HEK293 (cell line): ENCODE results near the gene SLC25A26.

Experiments
- CTCF ChIA-PET: fragments of 350-600 bp; formaldehyde crosslinking; extraction: SDS; loops from one replicate; lab custom pipeline; 2021; ENCODE audit warnings: antibody characterized with exemption; lab: Yijun Ruan, JAX
- POLR2A ChIA-PET: fragments of 300-600 bp; formaldehyde crosslinking; extraction: SDS; loops from one replicate; lab custom pipeline; 2020; ENCODE audit warnings: antibody characterized with exemption, inconsistent platforms; lab: Yijun Ruan, JAX
- H3K27ac ChIP-seq: fragments of 200-500 bp; sonication (Bioruptor generic); 2 replicates; pipeline ENCODE4 v1.5.1; 2014; ENCODE audit warnings: low read depth, low read length, control low read depth, inconsistent platforms; ENCODE audit errors: extremely low read depth
- H3K36me3 ChIP-seq, 2 experiments: fragments of 200-500 bp in 1 of 2; sonication (Bioruptor generic) in 1 of 2; 1 replicate in 1 of 2; 2 replicates in 1 of 2; pipeline ENCODE4 v1.5.1; 2014 to 2017; ENCODE audit warnings: inconsistent platforms in 2 of 2, low read length in 2 of 2; ENCODE audit not compliant: control insufficient read depth in 2 of 2, insufficient read depth in 1 of 2
- H3K4me1 ChIP-seq: fragments of 200-500 bp; sonication (Bioruptor generic); 2 replicates; pipeline ENCODE4 v1.5.1; 2014; ENCODE audit warnings: mild to moderate bottlenecking, low read length, inconsistent platforms; ENCODE audit not compliant: control insufficient read depth, insufficient read depth
- H3K4me3 ChIP-seq: 2 replicates; pipeline ENCODE4 v1.5.1; 2011; ENCODE audit warnings: low read depth, mild to moderate bottlenecking, control low read depth, low read length, moderate library complexity
- H3K9me3 ChIP-seq: fragments of 200-500 bp; sonication (Bioruptor generic); 2 replicates; pipeline ENCODE4 v1.5.1; 2014; ENCODE audit warnings: low read depth, low read length, inconsistent platforms; ENCODE audit not compliant: control insufficient read depth, insufficient read depth
- KLF9 ChIP-seq: fragments of 450-650 bp; formaldehyde crosslinking; IDR thresholded peaks from 2 replicates; pipeline ENCODE4 v1.5.1; 2016; ENCODE audit warnings: missing biosample characterization, missing genetic modification characterization, low read depth
- ZFP37 ChIP-seq: fragments of 450-650 bp; formaldehyde crosslinking; IDR thresholded peaks from 2 replicates; pipeline ENCODE4 v1.5.1; 2016; ENCODE audit warnings: missing biosample characterization, missing genetic modification characterization
- ZNF132 ChIP-seq: fragments of 450-650 bp; formaldehyde crosslinking; IDR thresholded peaks from 2 replicates; pipeline ENCODE4 v1.5.1; 2017; ENCODE audit warnings: missing biosample characterization, missing genetic modification characterization, borderline replicate concordance
- ZNF16 ChIP-seq: fragments of 450-650 bp; formaldehyde crosslinking; IDR thresholded peaks from 2 replicates; pipeline ENCODE4 v1.5.1; 2016; ENCODE audit warnings: low read depth, missing biosample characterization, missing genetic modification characterization
- ZNF311 ChIP-seq: fragments of 450-650 bp; formaldehyde crosslinking; IDR thresholded peaks from 2 replicates; pipeline ENCODE4 v1.5.1; 2017; ENCODE audit warnings: missing biosample characterization, missing genetic modification characterization, borderline replicate concordance
- ZNF473 ChIP-seq: fragments of 450-650 bp; formaldehyde crosslinking; IDR thresholded peaks from 2 replicates; pipeline ENCODE4 v1.5.1; 2017; ENCODE audit warnings: missing biosample characterization, missing genetic modification characterization
- ZNF529 ChIP-seq: fragments of 450-650 bp; formaldehyde crosslinking; IDR thresholded peaks from 2 replicates; pipeline ENCODE4 v1.5.1; 2017; ENCODE audit warnings: missing genetic modification characterization, missing biosample characterization; ENCODE audit not compliant: insufficient replicate concordance
- ZNF558 ChIP-seq: fragments of 450-650 bp; formaldehyde crosslinking; IDR thresholded peaks from 2 replicates; pipeline ENCODE4 v1.5.1; 2016; ENCODE audit warnings: missing biosample characterization, missing genetic modification characterization
- ZNF768 ChIP-seq: fragments of 450-650 bp; formaldehyde crosslinking; IDR thresholded peaks from 2 replicates; pipeline ENCODE4 v1.5.1; 2018; ENCODE audit warnings: missing biosample characterization, mild to moderate bottlenecking, missing genetic modification characterization
- ZNF843 ChIP-seq: fragments of 450-650 bp; formaldehyde crosslinking; IDR thresholded peaks from 2 replicates; pipeline ENCODE4 v1.5.1; 2016; ENCODE audit warnings: missing biosample characterization, missing genetic modification characterization
- ZSCAN16 ChIP-seq: fragments of 450-650 bp; formaldehyde crosslinking; IDR thresholded peaks from 2 replicates; pipeline ENCODE4 v1.5.1; 2016; ENCODE audit warnings: missing biosample characterization, missing genetic modification characterization
- TF ChIP-seq, protein P1 (sequence below): fragments of 450-650 bp; IDR thresholded peaks from 2 replicates; pipeline ENCODE4 v1.5.1; 2018; ENCODE audit warnings: missing biosample characterization, mild to moderate bottlenecking, missing genetic modification characterization
- TF ChIP-seq, protein P2 (sequence below): fragments of 450-650 bp; formaldehyde crosslinking; IDR thresholded peaks from 2 replicates; pipeline ENCODE4 v1.5.1; 2016; ENCODE audit warnings: missing biosample characterization, missing genetic modification characterization
- TF ChIP-seq, protein P3 (sequence below): fragments of 450-650 bp; formaldehyde crosslinking; IDR thresholded peaks from 2 replicates; pipeline ENCODE4 v1.5.1; 2017; ENCODE audit warnings: missing biosample characterization, missing genetic modification characterization
- TF ChIP-seq, protein P4 (sequence below): fragments of 450-650 bp; formaldehyde crosslinking; conservative IDR thresholded peaks from 2 replicates; pipeline ENCODE4 v1.5.1; 2016; ENCODE audit warnings: low read depth, missing biosample characterization, missing genetic modification characterization
- TF ChIP-seq, protein P5 (sequence below): fragments of 450-650 bp; formaldehyde crosslinking; IDR thresholded peaks from 2 replicates; pipeline ENCODE4 v1.5.1; 2016; ENCODE audit warnings: missing biosample characterization, missing genetic modification characterization

Gene SLC25A26

DNA sequence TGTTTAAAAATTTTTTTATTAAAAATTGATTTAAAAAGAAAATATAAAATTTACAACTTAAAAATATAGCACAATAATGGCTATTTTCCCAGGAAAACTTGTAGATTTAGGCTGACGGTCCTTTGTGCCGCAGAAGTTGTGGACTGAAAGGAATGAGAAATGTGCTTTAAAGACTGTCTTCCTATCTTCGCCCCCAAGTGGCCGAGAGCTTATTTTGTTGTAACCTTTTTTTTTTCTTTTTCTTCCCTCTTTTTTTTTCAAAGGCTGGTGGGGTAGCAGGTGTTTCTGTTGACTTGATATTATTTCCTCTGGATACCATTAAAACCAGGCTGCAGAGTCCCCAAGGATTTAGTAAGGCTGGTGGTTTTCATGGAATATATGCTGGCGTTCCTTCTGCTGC is 15.5 kb downstream of the SLC25A26 start:
- TF ChIP-seq, protein P1, sequence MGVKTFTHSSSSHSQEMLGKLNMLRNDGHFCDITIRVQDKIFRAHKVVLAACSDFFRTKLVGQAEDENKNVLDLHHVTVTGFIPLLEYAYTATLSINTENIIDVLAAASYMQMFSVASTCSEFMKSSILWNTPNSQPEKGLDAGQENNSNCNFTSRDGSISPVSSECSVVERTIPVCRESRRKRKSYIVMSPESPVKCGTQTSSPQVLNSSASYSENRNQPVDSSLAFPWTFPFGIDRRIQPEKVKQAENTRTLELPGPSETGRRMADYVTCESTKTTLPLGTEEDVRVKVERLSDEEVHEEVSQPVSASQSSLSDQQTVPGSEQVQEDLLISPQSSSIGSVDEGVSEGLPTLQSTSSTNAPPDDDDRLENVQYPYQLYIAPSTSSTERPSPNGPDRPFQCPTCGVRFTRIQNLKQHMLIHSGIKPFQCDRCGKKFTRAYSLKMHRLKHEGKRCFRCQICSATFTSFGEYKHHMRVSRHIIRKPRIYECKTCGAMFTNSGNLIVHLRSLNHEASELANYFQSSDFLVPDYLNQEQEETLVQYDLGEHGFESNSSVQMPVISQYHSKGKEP (tag by site-specific recombination) = no peak
- TF ChIP-seq, protein P2, sequence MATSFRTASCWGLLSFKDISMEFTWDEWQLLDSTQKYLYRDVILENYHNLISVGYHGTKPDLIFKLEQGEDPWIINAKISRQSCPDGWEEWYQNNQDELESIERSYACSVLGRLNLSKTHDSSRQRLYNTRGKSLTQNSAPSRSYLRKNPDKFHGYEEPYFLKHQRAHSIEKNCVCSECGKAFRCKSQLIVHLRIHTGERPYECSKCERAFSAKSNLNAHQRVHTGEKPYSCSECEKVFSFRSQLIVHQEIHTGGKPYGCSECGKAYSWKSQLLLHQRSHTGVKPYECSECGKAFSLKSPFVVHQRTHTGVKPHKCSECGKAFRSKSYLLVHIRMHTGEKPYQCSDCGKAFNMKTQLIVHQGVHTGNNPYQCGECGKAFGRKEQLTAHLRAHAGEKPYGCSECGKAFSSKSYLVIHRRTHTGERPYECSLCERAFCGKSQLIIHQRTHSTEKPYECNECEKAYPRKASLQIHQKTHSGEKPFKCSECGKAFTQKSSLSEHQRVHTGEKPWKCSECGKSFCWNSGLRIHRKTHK = no peak
- TF ChIP-seq, protein P3, sequence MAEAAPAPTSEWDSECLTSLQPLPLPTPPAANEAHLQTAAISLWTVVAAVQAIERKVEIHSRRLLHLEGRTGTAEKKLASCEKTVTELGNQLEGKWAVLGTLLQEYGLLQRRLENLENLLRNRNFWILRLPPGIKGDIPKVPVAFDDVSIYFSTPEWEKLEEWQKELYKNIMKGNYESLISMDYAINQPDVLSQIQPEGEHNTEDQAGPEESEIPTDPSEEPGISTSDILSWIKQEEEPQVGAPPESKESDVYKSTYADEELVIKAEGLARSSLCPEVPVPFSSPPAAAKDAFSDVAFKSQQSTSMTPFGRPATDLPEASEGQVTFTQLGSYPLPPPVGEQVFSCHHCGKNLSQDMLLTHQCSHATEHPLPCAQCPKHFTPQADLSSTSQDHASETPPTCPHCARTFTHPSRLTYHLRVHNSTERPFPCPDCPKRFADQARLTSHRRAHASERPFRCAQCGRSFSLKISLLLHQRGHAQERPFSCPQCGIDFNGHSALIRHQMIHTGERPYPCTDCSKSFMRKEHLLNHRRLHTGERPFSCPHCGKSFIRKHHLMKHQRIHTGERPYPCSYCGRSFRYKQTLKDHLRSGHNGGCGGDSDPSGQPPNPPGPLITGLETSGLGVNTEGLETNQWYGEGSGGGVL = no peak
- TF ChIP-seq ZNF473 (tag by site-specific recombination) = no peak
- TF ChIP-seq KLF9 (tag by site-specific recombination) = no peak
- no peak for TF ChIP-seq ZSCAN16 (tag by site-specific recombination)
- no peak for TF ChIP-seq ZNF132 (tag by site-specific recombination)
- TF ChIP-seq, protein P4, sequence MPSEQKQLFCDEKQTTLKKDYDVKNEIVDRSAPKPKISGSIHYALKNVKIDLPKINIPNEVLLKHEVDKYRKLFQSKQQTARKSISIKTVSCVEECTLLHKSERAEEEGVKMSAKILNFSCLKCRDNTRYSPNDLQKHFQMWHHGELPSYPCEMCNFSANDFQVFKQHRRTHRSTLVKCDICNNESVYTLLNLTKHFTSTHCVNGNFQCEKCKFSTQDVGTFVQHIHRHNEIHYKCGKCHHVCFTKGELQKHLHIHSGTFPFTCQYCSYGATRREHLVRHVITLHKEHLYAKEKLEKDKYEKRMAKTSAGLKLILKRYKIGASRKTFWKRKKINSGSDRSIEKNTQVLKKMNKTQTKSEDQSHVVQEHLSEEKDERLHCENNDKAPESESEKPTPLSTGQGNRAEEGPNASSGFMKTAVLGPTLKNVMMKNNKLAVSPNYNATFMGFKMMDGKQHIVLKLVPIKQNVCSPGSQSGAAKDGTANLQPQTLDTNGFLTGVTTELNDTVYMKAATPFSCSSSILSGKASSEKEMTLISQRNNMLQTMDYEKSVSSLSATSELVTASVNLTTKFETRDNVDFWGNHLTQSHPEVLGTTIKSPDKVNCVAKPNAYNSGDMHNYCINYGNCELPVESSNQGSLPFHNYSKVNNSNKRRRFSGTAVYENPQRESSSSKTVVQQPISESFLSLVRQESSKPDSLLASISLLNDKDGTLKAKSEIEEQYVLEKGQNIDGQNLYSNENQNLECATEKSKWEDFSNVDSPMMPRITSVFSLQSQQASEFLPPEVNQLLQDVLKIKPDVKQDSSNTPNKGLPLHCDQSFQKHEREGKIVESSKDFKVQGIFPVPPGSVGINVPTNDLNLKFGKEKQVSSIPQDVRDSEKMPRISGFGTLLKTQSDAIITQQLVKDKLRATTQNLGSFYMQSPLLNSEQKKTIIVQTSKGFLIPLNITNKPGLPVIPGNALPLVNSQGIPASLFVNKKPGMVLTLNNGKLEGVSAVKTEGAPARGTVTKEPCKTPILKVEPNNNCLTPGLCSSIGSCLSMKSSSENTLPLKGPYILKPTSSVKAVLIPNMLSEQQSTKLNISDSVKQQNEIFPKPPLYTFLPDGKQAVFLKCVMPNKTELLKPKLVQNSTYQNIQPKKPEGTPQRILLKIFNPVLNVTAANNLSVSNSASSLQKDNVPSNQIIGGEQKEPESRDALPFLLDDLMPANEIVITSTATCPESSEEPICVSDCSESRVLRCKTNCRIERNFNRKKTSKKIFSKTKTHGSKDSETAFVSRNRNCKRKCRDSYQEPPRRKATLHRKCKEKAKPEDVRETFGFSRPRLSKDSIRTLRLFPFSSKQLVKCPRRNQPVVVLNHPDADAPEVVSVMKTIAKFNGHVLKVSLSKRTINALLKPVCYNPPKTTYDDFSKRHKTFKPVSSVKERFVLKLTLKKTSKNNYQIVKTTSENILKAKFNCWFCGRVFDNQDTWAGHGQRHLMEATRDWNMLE (tag by site-specific recombination) = no peak
- TF ChIP-seq ZNF558 (tag by site-specific recombination) = no peak
- TF ChIP-seq ZNF768 (tag by site-specific recombination) = no peak
- TF ChIP-seq ZNF16 = no peak
- no peak for TF ChIP-seq ZNF311 (tag by site-specific recombination)
- TF ChIP-seq ZNF529 = no peak
- no peak for TF ChIP-seq ZNF843 (tag by site-specific recombination)
- TF ChIP-seq, protein P5, sequence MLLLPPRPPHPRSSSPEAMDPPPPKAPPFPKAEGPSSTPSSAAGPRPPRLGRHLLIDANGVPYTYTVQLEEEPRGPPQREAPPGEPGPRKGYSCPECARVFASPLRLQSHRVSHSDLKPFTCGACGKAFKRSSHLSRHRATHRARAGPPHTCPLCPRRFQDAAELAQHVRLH (tag by site-specific recombination) = no peak
- TF ChIP-seq ZFP37 (tag by site-specific recombination) = no peak
- TF ChIP-seq, all 188 proteins: peak for 0
- POLR2A ChIA-PET = interaction anchor here (0.6 kb wide), 2 partner anchors 282 to 511 kb away, joined by 3 to 4 read pairs; no protein-coding TSS in a partner anchor
- CTCF ChIA-PET = interaction anchor here (0.6 to 1.6 kb wide), 6 partner anchors 13 to 1886 kb away, joined by 3 to 4 read pairs (median 4); partner anchors contain the start of gene SLC25A26
- Histone ChIP-seq H3K27ac (no peak overlapping the region), H3K4me3 (no peak overlapping the region), H3K9me3 (no peaks in the 10 kb centered on the region), H3K4me1 (no peaks in the 10 kb centered on the region), H3K36me3 (peaks cover 0 to 6% of the 10 kb centered on the region in 2 experiments; a peak in 1 of 3 replicates)
